Adrenal gland (tissue), 5 donors: ENCODE results near the gene EHMT1.

Experiments
- CTCF ChIP-seq, 6 experiments: fragments of 450-650 bp in 4 of 6; fragments of 200-600 bp in 2 of 6; sonication (generic) in 1 of 6; IDR thresholded peaks; 1 replicate in 5 of 6; 2 replicates in 1 of 6; pipeline versions ENCODE4 v1.5.1 to v1.8.0; 2016 to 2021; ENCODE audit warnings: antibody characterized with exemption in 6 of 6, mild to moderate bottlenecking in 2 of 6, moderate library complexity in 1 of 6
- POLR2A ChIP-seq, 2 donors: fragments of 450-650 bp; IDR thresholded peaks; one replicate each; pipeline ENCODE4 v1.6.1; 2017; ENCODE audit warnings: antibody characterized with exemption in 2 of 2, mild to moderate bottlenecking in 2 of 2, moderate library complexity in 1 of 2
- donor health status: DM: no; HTN: no; CAD: no.

GRCh38 chr9:137816531-137817235 lies 197.9 kb downstream of the EHMT1 start:
- TF ChIP-seq CTCF (IDR thresholded peaks at IDR 0.05) (no peak), POLR2A (IDR thresholded peaks at IDR 0.05) (no peak)
